ENCODE results near the gene SEC31B. TPM values are rescaled to one million over a fixed set of nuclear protein-coding genes. Genes with fewer than 3 reads are reported as not detected.

The SEC31B gene
- total RNA-seq, 2 experiments from 2014 or later = 138 to 139 TPM

DNA sequence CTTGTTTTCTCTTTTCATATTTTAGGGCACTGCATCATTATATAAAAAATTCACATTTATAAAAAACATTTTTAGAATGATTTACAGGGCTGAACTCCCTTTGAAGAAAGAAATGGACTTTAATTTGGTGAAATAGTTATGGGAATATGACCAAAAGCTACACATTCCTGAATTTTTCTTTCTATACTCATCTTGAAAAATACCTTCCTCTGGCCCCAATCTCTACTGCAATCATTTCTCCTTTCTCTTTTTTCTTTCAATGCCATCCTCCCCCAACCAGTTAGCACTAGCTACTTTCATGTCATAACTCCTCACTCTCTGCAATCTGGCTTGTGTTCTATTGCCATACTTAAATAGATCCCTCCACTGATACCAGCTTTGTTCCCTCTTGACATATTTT lies 50.7 kb downstream of the SEC31B start:
- Mint-ChIP-seq H3K4me1 (no peaks in the 10 kb centered on the region), H3K4me3 (no peak overlapping the region), H3K9me3 (no peaks in the 10 kb centered on the region), H3K27ac (no peak overlapping the region), H3K27me3 (peaks cover 6% of the 10 kb centered on the region), H3K36me3 (ENCODE audit: low read depth) (no peaks in the 10 kb centered on the region)
- ChIA-PET POLR2A (interaction anchor here (2.0 kb wide), 1 partner anchor 12 kb away, joined by 9 read pairs; no protein-coding TSS in a partner anchor), CTCF (interaction anchor here (1.2 to 1.6 kb wide), 3 partner anchors 12 to 31 kb away, joined by 4 to 9 read pairs (median 5); no protein-coding TSS in a partner anchor)
- no peak for DNase-seq

GRCh38 chr10:100468322-100468721 lies 51.3 kb downstream of the SEC31B start:
- POLR2A ChIA-PET = no interaction called here
- Mint-ChIP-seq H3K9me3 (no peaks in the 10 kb centered on the region), H3K27ac (no peak overlapping the region), H3K36me3 (ENCODE audit: low read depth) (no peaks in the 10 kb centered on the region), H3K27me3 (peaks cover 6% of the 10 kb centered on the region), H3K4me1 (no peaks in the 10 kb centered on the region), H3K4me3 (no peak overlapping the region)
- DNase-seq = no peak
- CTCF ChIA-PET = interaction anchor here (1.2 to 1.7 kb wide), 4 partner anchors 13 to 50 kb away, joined by 3 to 9 read pairs (median 4); no protein-coding TSS in a partner anchor

GRCh38 chr10:100462709-100463108 lies 57.0 kb downstream of the SEC31B start, which contains the start of gene WNT8B:
Gene WNT8B (plus strand): TSS chr10:100463009. CDS start chr10:100463169, 160 bp downstream.
- Mint-ChIP-seq H3K4me1 (no peaks in the 10 kb centered on the region), H3K27ac (no peak within 1 kb of the TSS), H3K36me3 (ENCODE audit: low read depth) (no peaks in the 10 kb centered on the region), H3K27me3 (peaks cover 16% of the 10 kb centered on the region), H3K9me3 (peaks cover 2% of the 10 kb centered on the region), H3K4me3 (no peak within 1 kb of the TSS)
- DNase-seq = no peak
- POLR2A ChIA-PET = no interaction called here
- CTCF ChIA-PET = interaction anchor here (2.8 kb wide), 1 partner anchor 46 kb away, joined by 9 read pairs; no protein-coding TSS in a partner anchor

DNA sequence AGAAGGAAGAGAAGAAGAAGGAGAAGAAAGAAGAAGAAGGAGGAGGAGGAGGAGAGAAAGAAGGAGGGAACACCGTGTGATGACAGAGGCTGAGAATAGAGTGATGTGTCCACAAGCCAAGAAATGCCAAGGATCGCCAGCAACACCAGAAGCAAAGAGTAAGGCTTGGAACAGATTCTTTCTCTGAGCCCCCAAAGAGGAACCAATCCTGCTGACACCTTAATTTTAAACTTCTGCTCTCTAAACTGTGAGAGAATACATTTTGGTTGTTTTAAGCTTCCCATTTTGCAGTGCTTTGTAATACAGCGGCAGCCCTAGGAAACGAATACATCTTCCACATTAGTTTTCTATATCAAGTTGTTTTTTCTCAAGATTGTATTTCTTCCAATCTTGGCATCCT lies 70.7 kb downstream of the SEC31B start:
- no peak overlapping the region for H3K27ac Mint-ChIP-seq
- H3K4me1 Mint-ChIP-seq = no peaks in the 10 kb centered on the region
- no peak overlapping the region for H3K4me3 Mint-ChIP-seq
- DNase-seq = no peak
- no peaks in the 10 kb centered on the region for H3K36me3 Mint-ChIP-seq (ENCODE audit: low read depth)
- ChIA-PET POLR2A (no interaction called here), CTCF (interaction anchor here (1.5 kb wide), 1 partner anchor 34 kb away, joined by 3 read pairs; no protein-coding TSS in a partner anchor)
- peaks cover 7% of the 10 kb centered on the region for H3K27me3 Mint-ChIP-seq
- H3K9me3 Mint-ChIP-seq = no peaks in the 10 kb centered on the region

DNA sequence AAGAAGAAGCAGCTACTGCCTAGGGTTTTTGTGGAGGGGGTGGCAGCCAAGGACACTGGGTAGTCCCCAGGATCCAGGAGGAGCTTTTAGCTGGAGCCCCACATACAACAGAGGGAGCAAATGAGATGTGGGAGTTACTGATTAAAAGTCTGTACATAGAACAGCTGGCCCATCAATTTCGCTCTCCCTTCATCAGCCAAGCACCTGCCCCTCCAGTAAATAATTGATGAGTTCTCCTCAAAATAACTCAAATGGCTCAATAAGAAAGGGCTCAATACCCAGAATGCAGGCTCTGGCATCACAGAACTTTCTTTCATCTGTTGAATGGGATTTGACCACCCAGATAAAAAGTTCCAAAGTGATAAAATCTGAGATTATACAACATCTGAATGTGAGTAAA lies 72.0 kb downstream of the SEC31B start:
- H3K4me3 Mint-ChIP-seq = no peak overlapping the region
- H3K9me3 Mint-ChIP-seq = no peaks in the 10 kb centered on the region
- DNase-seq = no peak
- H3K27ac Mint-ChIP-seq = no peak overlapping the region
- POLR2A ChIA-PET = no interaction called here
- H3K4me1 Mint-ChIP-seq = no peaks in the 10 kb centered on the region
- no peaks in the 10 kb centered on the region for H3K36me3 Mint-ChIP-seq (ENCODE audit: low read depth)
- CTCF ChIA-PET = interaction anchor here (0.5 to 1.5 kb wide), 2 partner anchors 35 to 73 kb away, joined by 3 read pairs; no protein-coding TSS in a partner anchor
- H3K27me3 Mint-ChIP-seq = peaks cover 8% of the 10 kb centered on the region

DNA sequence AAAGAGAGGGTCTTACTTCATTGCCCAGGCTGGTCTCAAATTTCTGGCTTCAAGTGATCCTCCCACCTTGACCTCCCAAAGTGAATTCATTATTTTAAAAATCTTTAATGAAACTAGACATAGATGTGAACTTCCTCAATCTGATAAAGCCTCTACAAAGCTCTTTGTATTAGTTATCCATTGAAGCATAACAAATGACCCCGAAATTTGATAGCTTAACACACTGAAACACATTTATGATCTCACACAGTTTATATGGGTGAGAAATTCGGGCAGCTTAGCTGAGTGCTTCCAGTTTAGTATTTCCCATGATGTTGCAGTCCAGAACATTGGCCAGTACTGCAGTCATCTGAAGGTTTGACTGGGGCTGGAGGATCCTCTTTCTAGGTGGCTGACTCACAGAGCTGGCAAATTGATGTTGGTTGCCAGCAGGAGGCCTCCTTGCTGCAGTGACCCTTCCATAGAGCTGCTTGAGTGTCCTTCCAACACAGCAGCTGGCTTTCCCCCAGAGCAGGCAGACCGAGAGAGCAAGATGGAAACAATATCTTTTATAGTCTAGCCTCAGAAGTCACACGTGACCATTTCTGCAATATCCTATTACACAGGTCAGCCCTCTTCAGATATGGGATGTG lies 73.4 kb downstream of the SEC31B start:
- DNase-seq = no peak
- Mint-ChIP-seq H3K4me3 (no peak overlapping the region), H3K4me1 (no peaks in the 10 kb centered on the region), H3K27me3 (peaks cover 4% of the 10 kb centered on the region), H3K27ac (no peak overlapping the region), H3K36me3 (ENCODE audit: low read depth) (no peaks in the 10 kb centered on the region), H3K9me3 (no peaks in the 10 kb centered on the region)
- ChIA-PET POLR2A (no interaction called here), CTCF (interaction anchor here (0.6 to 2.2 kb wide), 3 partner anchors 63 to 551 kb away, joined by 3 to 10 read pairs (median 3); no protein-coding TSS in a partner anchor)

- H3K9me3 Mint-ChIP-seq = no peaks in the 10 kb centered on the region
- H3K4me3 Mint-ChIP-seq = no peak overlapping the region
- no peak overlapping the region for H3K27ac Mint-ChIP-seq
- ChIA-PET POLR2A (no interaction called here), CTCF (interaction anchor here (0.8 to 1.7 kb wide), 4 partner anchors 50 to 76 kb away, joined by 3 to 4 read pairs (median 3); no protein-coding TSS in a partner anchor)
- no peaks in the 10 kb centered on the region for H3K4me1 Mint-ChIP-seq
- DNase-seq = no peak
- no peaks in the 10 kb centered on the region for H3K36me3 Mint-ChIP-seq (ENCODE audit: low read depth)
- peaks cover 2% of the 10 kb centered on the region for H3K27me3 Mint-ChIP-seq
Observed at GRCh38 chr10:100442548-100442947, 77.1 kb downstream of the SEC31B start.

DNA sequence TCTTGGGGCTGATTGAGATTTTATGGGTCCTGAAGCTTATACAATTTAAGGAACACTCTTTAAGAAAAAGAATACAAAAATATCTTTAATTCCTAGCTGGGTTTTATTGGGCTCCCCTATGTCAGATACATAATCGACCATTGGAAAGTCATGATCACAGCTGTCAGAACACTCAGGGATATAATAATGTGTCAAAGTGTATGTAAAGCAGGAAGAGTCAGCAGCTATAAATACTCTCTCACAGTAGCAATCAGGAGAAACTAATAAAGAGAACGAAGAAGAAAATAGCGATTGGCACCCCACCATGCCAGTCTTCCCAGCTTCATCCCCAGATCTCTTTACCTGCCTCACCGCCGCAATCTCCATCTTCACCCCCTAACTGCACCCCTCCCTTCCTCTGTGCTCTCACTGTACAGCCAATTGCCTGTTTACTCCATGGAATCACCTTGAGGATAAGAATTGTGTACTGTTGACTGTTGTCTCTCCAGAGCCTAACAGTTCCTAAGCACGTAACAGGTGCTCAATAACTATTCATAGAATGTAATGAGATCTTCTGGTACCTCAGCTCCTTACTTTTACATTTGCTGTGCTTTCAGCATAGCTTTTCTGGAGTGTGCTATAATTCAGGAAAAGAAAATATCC lies 80.9 kb downstream of the SEC31B start:
- Mint-ChIP-seq H3K36me3 (ENCODE audit: low read depth) (no peaks in the 10 kb centered on the region), H3K9me3 (no peaks in the 10 kb centered on the region), H3K27ac (no peak overlapping the region), H3K4me1 (peaks cover 4% of the 10 kb centered on the region), H3K27me3 (peaks cover 2% of the 10 kb centered on the region), H3K4me3 (no peak overlapping the region)
- ChIA-PET POLR2A (interaction anchor here (0.6 to 1.1 kb wide), 3 partner anchors 70 to 92 kb away, joined by 3 to 4 read pairs (median 3); partner anchors contain the start of gene SCD), CTCF (interaction anchor here (0.6 to 3.6 kb wide), 6 partner anchors 44 to 101 kb away, joined by 3 to 36 read pairs (median 12); partner anchors contain the start of gene HIF1AN)
- no peak for DNase-seq

Other genes with a start within 250 kb of the SEC31B start
- 10 to 100 TPM; 47.5 to 48.8 TPM for gene BLOC1S2, start 233.2 kb downstream of the SEC31B start, total RNA-seq
- under 1 TPM in 1 of 2 experiments, not detected in 1; 0.18 TPM for gene PKD2L1, start 189.6 kb downstream of the SEC31B start, total RNA-seq
- 100 to 1,000 TPM; 198 to 202 TPM for gene SCD, start 172.6 kb downstream of the SEC31B start, total RNA-seq
- gene WNT8B, start 56.9 kb downstream of the SEC31B start, total RNA-seq = under 1 TPM in 1 of 2 experiments, not detected in 1; 0.23 TPM
- gene NDUFB8, start 10.0 kb upstream of the SEC31B start, total RNA-seq = 100 to 1,000 TPM; 315 to 324 TPM
- 10 to 100 TPM; 57.7 to 58.8 TPM for gene HIF1AN, start 16.1 kb upstream of the SEC31B start, total RNA-seq
- gene PAX2, start 225.7 kb upstream of the SEC31B start, total RNA-seq = not detected